ENCODE measurements around the gene MEOX1. TPM values are rescaled to one million over a fixed set of nuclear protein-coding genes. Genes with fewer than 3 reads are reported as not detected.

Gene MEOX1
- total RNA-seq, result 9.7 TPM

DNA sequence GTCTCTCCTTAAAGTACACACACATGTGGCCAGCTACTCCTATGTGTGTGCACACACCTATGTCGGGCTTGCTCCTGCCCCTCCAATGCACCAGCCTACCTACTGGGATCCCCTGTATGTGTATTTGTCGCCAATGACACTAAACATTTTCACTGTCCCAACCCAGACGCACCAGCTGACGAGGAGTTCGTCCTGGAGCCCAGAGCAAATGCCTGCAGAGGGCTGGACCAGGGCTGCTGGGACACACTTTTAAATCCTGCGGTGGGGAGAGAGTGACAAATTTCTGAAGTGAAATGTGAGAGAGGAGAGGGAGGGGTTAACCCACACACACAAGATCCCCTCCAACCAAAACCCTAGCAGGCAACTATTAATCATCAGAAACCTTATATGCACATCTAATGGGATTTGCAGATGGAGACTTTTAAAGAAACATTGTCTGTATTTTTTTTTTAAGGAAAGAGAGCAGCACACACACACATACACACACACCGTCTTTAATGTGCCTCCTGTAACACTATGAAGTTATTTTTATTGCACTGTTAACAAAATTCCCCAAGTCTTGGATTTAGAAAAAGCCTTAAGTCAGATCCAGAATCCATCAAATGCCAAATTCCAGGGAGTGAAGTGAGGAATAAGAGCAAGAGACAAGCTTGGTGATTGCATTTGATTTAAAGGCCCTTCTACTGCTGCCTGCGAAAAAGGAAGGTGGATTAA, at the start of gene MEOX1:
Gene MEOX1 (minus strand): TSS at position 224 of the 714 bp plus-strand sequence. CDS start 388 bp downstream, outside the sequence.

Small RNA genes within 50 kb of the gene (small RNA-seq; reads per million reads assigned to genes)
- not detected for gene RF00017 (ENCODE audit: low replicate concordance)

Other genes with a start within 250 kb of the MEOX1 start
- 40.5 TPM for gene DHX8, start 177.9 kb downstream of the MEOX1 start, total RNA-seq
- 12.1 TPM for gene ETV4, start 115.6 kb downstream of the MEOX1 start, total RNA-seq
- gene SOST, start 96.9 kb upstream of the MEOX1 start, total RNA-seq, result 12.2 TPM
- gene DUSP3, start 117.1 kb upstream of the MEOX1 start, total RNA-seq, result 50.0 TPM
- not detected for gene CFAP97D1, start 118.5 kb upstream of the MEOX1 start, total RNA-seq
- gene MPP3, start 171.2 kb upstream of the MEOX1 start, total RNA-seq, result 10.0 TPM
- gene CD300LG, start 185.3 kb upstream of the MEOX1 start, total RNA-seq, result 1.2 TPM
- gene MPP2, start 245.6 kb upstream of the MEOX1 start, total RNA-seq, result 4.6 TPM